Sigmoid colon (tissue), 7 donors: ENCODE results near the gene ECE1. TPM values are rescaled to one million over a fixed set of nuclear protein-coding genes. Genes with fewer than 3 reads are reported as not detected.
"Not testable (repeated sequence)": the region's sequence is repeated elsewhere in the genome, so short reads cannot be mapped to it uniquely, and the experiment has no call there.

Source experiments
- DNase-seq: peaks from one replicate; pipeline ENCODE4 v3.0.0-alpha.2; 2019
- H3K27ac ChIP-seq, 4 donors: fragments of 200-600 bp; sonication (generic); one replicate each; pipeline ENCODE4 v1.5.1; 2016 to 2019; ENCODE audit warnings: mild to moderate bottlenecking in 1 of 4
- H3K27me3 ChIP-seq, 3 donors: fragments of 200-600 bp; sonication (generic); one replicate each; pipeline ENCODE4 v1.5.1; 2019; ENCODE audit warnings: mild to moderate bottlenecking in 1 of 3
- H3K36me3 ChIP-seq, 4 donors: fragments of 200-600 bp; sonication (generic); one replicate each; pipeline ENCODE4 v1.5.1; 2016 to 2019
- H3K4me1 ChIP-seq, 4 donors: fragments of 200-600 bp; sonication (generic); one replicate each; pipeline ENCODE4 v1.5.1; 2017 to 2019
- H3K4me3 ChIP-seq, 4 donors: fragments of 200-600 bp; sonication (generic); one replicate each; pipeline ENCODE4 v1.5.1; 2017 to 2019; ENCODE audit warnings: mild to moderate bottlenecking in 2 of 4, moderate library complexity in 1 of 4
- H3K9me3 ChIP-seq, 4 donors: fragments of 200-600 bp in 3 of 4; sonication (generic) in 3 of 4; one replicate each; pipeline versions ENCODE4 v1.5.1 to v1.6.1; 2013 to 2019
- EP300 ChIP-seq, 4 donors: sonication (generic); formaldehyde crosslinking; IDR thresholded peaks; one replicate each; pipeline ENCODE4 v1.6.1; 2017; ENCODE audit warnings: antibody characterized with exemption in 4 of 4
- POLR2A ChIP-seq, 2 donors: fragments of 450-650 bp; IDR thresholded peaks; one replicate each; pipeline ENCODE4 v1.6.1; 2016; ENCODE audit warnings: antibody characterized with exemption in 2 of 2, mild to moderate bottlenecking in 2 of 2, moderate library complexity in 2 of 2
- POLR2AphosphoS5 ChIP-seq, 4 donors: sonication (generic); formaldehyde crosslinking; IDR thresholded peaks; one replicate each; pipeline ENCODE4 v1.6.1; 2017; ENCODE audit warnings: antibody characterized with exemption in 4 of 4
- WGBS, 2 donors: extraction: QIAGEN DNeasy Blood & Tissue Kit; methylation state at CpG; one replicate each; pipeline ENCODE4 v1.1.7; 2013; 5-methylcytosine and 5-hydroxymethylcytosine counted together
- intact Hi-C: fragments of 100-400 bp; cut with DNase I; formaldehyde crosslinking; loops from one replicate; pipeline ENCODE4 v1.15.1; 2023
- polyA plus RNA-seq, 3 donors: library from polyadenylated mRNA; stranded (reverse); fragments of 200-250 nt; gene quantifications; one replicate each; pipeline ENCODE4 v1.2.3, GENCODE V29; 2013
- total RNA-seq, 4 donors: library from RNA; depleted of rRNA; stranded (reverse); fragments of >200 nt; gene quantifications; one replicate each; pipeline ENCODE4 v1.1.0, GENCODE V29; 2016
- TF ChIP-seq, protein P1 (sequence below), 4 experiments: fragments of 450-650 bp in 3 of 4; fragments of 200-600 bp in 1 of 4; IDR thresholded peaks; one replicate each; pipeline ENCODE4 v1.5.1; 2016 to 2019; ENCODE audit warnings: antibody characterized with exemption in 4 of 4, mild to moderate bottlenecking in 3 of 4, moderate library complexity in 2 of 4
- donor health status: healthy with polysubstance abuse.
- donor health status: Bipolar disorder and iron deficiency.
- donor health status: healthy.

The ECE1 gene
- total and polyA plus RNA-seq, 7 donors: 10.2 to 112 (median 73.8) TPM

DNA sequence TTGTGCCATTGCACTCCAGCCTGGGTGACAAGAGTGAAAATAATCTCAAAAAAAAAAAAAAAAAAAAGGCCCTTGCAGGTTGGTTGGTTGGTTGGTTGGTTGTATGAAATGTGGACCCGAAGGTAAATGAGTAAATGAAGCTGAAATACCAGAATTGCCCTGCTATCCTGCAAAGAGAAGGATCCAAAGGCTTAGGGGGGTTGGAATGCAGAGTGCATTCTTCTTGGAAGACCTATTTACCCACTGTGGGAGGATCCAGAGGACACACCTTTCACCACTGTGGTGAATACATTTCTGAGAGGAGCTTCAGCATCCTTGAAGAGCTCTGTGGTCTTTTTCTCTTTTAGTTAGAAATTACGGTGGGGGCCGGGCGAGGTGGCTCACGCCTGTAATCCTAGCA, 84.8 kb downstream of the ECE1 start:
- Histone ChIP-seq H3K27ac (no peak overlapping the region), H3K4me1 (no peaks in the 10 kb centered on the region), H3K4me3 (no peak overlapping the region), H3K9me3 (no peaks in the 10 kb centered on the region), H3K36me3 (no peaks in the 10 kb centered on the region), H3K27me3 (no peaks in the 10 kb centered on the region)
- intact Hi-C loops: no loop called here
- TF ChIP-seq POLR2A (IDR thresholded peaks at IDR 0.05): no peak
- TF ChIP-seq, protein P1, sequence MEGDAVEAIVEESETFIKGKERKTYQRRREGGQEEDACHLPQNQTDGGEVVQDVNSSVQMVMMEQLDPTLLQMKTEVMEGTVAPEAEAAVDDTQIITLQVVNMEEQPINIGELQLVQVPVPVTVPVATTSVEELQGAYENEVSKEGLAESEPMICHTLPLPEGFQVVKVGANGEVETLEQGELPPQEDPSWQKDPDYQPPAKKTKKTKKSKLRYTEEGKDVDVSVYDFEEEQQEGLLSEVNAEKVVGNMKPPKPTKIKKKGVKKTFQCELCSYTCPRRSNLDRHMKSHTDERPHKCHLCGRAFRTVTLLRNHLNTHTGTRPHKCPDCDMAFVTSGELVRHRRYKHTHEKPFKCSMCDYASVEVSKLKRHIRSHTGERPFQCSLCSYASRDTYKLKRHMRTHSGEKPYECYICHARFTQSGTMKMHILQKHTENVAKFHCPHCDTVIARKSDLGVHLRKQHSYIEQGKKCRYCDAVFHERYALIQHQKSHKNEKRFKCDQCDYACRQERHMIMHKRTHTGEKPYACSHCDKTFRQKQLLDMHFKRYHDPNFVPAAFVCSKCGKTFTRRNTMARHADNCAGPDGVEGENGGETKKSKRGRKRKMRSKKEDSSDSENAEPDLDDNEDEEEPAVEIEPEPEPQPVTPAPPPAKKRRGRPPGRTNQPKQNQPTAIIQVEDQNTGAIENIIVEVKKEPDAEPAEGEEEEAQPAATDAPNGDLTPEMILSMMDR (IDR thresholded peaks at IDR 0.05): no peak
- TF ChIP-seq POLR2AphosphoS5 (IDR thresholded peaks at IDR 0.05): no peak
- no peak for TF ChIP-seq EP300 (IDR thresholded peaks at IDR 0.05)
- DNase-seq: no peak
- WGBS, 2 donors: 94 to 95% methylated on average over 5 of the region's 5 CpGs

DNA sequence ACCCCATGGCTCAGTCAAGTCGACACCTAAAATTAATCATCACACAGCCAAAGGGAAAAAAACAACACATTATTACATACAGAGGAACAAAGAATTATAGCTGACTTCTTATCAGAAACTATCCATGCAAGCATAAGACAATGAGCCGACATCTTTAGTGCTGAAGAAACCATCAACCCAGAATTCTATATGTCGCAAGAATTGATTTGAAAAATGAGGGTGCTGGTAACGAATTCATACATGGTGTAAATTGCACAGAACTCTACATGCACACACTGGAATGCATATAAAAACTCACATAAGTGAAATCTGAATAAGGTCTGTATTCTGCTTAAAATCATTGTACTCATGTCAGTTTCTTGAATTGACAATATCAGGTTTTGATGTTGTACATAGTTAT, 88.6 kb downstream of the ECE1 start:
- Histone ChIP-seq H3K4me1 (no peaks in the 10 kb centered on the region), H3K4me3 (no peak overlapping the region), H3K9me3 (no peaks in the 10 kb centered on the region), H3K36me3 (no peaks in the 10 kb centered on the region), H3K27me3 (no peaks in the 10 kb centered on the region), H3K27ac (no peak overlapping the region)
- WGBS, 2 donors: 93 to 96% methylated on average over 4 of the region's 4 CpGs
- intact Hi-C loops: no loop called here
- TF ChIP-seq, protein P1 (IDR thresholded peaks at IDR 0.05): no peak
- no peak for TF ChIP-seq POLR2AphosphoS5 (IDR thresholded peaks at IDR 0.05)
- TF ChIP-seq POLR2A (IDR thresholded peaks at IDR 0.05): no peak
- no peak for TF ChIP-seq EP300 (IDR thresholded peaks at IDR 0.05)
- no peak for DNase-seq

DNA sequence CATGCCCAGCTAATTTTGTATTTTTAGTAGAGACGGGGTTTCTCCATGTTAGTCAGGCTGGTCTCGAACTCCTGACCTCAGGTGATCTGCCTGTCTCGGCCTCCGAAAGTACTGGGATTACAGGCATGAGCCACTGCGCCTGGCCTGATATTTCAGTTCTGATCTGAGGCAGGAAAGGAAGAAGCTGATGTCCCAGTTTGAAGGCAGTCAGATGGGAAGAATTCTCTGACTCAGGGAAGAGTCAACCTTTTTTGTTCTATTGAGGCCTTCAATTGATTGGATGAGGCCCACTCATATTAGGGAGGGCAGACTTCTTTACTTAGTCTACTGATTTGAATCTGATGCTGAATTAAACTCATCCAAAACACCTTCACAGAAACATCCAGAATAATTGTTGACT, 89.0 kb downstream of the ECE1 start:
- H3K27me3 ChIP-seq, H3K4me3 ChIP-seq, DNase-seq, H3K36me3 ChIP-seq, H3K9me3 ChIP-seq, H3K4me1 ChIP-seq, H3K27ac ChIP-seq, intact Hi-C loops: not testable (repeated sequence)
- WGBS, 2 donors: 95 to 98% methylated on average over 5 of the region's 5 CpGs

DNA sequence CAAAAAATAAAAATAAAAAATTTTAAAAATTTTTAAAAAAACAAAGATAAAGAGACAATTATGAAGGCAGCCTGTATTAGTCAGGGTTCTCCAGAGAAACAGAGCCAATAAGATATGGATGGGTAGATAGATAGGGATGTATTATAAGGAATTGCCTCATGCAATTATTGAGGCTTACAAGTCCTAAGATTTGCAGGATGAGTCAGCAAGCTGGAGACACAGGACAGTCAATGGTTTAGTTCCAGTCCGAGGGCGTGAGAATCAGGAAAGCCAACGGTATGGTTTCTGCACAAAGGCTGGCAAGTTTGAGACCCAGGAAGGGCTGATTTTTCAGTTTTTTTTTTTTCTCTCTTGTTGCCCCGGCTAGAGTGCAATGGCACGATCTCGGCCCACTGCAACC, 89.5 kb downstream of the ECE1 start:
- Histone ChIP-seq H3K4me1 (no peaks in the 10 kb centered on the region), H3K9me3 (no peaks in the 10 kb centered on the region), H3K27me3 (no peaks in the 10 kb centered on the region), H3K27ac (no peak overlapping the region), H3K4me3 (no peak overlapping the region), H3K36me3 (no peaks in the 10 kb centered on the region)
- DNase-seq: no peak
- TF ChIP-seq POLR2AphosphoS5 (IDR thresholded peaks at IDR 0.05) (no peak), POLR2A (IDR thresholded peaks at IDR 0.05) (no peak), EP300 (IDR thresholded peaks at IDR 0.05) (no peak)
- TF ChIP-seq, protein P1 (IDR thresholded peaks at IDR 0.05): no peak
- 95 to 96% methylated on average over 6 of the region's 6 CpGs for WGBS, 2 donors
- intact Hi-C loops: no loop called here

DNA sequence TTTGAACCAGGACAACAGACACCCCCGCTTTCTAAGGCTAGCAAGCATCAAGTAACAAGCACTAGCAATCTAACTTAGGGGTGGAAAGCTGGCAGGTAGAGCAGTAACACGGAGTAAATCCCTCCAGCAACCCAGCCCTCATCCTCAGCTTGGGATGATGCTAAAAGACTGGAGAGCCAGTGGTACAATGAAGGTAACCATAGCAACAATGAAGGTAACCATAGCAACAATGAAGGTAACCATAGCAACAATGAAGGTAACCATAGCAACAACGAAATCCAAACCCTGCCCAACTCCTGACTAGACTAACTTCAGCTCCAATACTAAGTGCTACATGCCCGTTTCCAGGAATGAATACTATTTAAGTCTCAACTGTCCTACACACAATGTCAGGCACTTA, 91.3 kb downstream of the ECE1 start:
- Histone ChIP-seq H3K27ac (no peak overlapping the region), H3K4me3 (no peak overlapping the region), H3K36me3 (no peaks in the 10 kb centered on the region), H3K27me3 (no peaks in the 10 kb centered on the region), H3K4me1 (no peaks in the 10 kb centered on the region), H3K9me3 (no peaks in the 10 kb centered on the region)
- intact Hi-C loops: no loop called here
- no peak for DNase-seq
- 70 to 79% methylated on average over 4 of the region's 4 CpGs for WGBS, 2 donors
- TF ChIP-seq POLR2A (IDR thresholded peaks at IDR 0.05) (no peak), EP300 (IDR thresholded peaks at IDR 0.05) (no peak), POLR2AphosphoS5 (IDR thresholded peaks at IDR 0.05) (no peak)
- TF ChIP-seq, protein P1 (IDR thresholded peaks at IDR 0.05): no peak
